GM10266 (cell line): ENCODE data around the gene IQGAP2.

Experiments
- DNase-seq: peaks from one replicate; pipeline ENCODE4 v3.0.0; 2012; ENCODE audit errors: extremely low spot score
- TF ChIP-seq, protein P1 (sequence below): IDR thresholded peaks from 2 replicates; pipeline ENCODE4 v1.5.1; 2012; ENCODE audit warnings: mild to moderate bottlenecking, low read depth; ENCODE audit not compliant: control insufficient read depth, insufficient read depth; ENCODE audit errors: missing control alignments

The IQGAP2 gene

DNA sequence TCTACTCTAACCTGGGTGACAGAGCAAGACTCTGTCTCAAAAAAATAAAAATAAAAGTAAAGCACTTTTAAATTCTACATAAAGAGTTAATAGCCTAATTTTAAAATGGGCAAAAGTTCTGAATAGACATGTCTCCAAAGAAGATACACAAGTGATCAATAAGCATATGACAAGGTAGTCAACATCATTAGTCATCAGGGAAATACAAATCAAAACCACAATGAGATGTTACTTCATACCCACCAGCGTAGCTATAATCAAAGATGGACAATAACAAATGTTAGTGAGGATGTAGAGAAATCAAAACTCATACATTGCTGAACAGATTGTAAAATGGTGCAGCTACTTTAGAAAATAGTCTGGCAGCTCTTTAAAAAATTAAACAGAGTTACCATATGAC lies 64.1 kb downstream of the IQGAP2 start:
- TF ChIP-seq, protein P1, sequence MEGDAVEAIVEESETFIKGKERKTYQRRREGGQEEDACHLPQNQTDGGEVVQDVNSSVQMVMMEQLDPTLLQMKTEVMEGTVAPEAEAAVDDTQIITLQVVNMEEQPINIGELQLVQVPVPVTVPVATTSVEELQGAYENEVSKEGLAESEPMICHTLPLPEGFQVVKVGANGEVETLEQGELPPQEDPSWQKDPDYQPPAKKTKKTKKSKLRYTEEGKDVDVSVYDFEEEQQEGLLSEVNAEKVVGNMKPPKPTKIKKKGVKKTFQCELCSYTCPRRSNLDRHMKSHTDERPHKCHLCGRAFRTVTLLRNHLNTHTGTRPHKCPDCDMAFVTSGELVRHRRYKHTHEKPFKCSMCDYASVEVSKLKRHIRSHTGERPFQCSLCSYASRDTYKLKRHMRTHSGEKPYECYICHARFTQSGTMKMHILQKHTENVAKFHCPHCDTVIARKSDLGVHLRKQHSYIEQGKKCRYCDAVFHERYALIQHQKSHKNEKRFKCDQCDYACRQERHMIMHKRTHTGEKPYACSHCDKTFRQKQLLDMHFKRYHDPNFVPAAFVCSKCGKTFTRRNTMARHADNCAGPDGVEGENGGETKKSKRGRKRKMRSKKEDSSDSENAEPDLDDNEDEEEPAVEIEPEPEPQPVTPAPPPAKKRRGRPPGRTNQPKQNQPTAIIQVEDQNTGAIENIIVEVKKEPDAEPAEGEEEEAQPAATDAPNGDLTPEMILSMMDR = no peak
- DNase-seq = no peak

DNA sequence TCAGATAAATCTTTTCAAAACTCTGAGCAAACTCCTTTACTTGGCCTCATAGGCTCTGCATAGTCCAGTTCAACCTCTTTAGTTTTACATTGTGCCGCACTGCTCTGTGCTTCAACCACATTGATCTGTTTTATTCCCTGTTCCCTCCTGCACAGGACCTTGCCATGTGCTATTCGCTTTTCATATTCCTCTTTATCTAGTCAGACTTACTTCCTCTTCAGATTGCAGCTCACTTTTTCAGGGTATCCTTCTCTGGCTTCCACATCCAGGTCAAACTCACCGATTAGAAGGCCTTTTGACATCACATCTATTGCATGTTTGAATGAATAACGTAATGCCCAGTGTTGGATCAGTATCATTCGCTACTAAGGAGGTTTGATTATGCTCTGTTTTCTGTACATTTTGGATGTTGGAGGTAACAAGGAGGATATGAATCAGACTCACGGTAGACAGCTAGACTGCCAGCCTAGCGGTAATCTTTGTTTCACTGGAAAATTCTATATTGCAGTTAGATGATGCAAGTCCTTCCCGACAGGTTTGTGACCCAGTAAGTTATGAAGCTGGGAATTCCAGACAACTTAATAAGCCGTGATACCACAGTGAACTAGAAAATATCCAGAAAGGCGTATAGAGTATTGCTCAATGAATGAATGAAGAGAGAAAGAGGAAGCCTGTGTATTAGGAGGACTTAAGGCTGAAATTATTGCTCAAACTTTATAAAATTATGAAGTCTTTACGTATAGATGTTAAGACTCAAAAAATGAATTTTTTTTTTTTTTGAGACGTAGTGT lies 65.7 kb downstream of the IQGAP2 start:
- no peak for DNase-seq

DNA sequence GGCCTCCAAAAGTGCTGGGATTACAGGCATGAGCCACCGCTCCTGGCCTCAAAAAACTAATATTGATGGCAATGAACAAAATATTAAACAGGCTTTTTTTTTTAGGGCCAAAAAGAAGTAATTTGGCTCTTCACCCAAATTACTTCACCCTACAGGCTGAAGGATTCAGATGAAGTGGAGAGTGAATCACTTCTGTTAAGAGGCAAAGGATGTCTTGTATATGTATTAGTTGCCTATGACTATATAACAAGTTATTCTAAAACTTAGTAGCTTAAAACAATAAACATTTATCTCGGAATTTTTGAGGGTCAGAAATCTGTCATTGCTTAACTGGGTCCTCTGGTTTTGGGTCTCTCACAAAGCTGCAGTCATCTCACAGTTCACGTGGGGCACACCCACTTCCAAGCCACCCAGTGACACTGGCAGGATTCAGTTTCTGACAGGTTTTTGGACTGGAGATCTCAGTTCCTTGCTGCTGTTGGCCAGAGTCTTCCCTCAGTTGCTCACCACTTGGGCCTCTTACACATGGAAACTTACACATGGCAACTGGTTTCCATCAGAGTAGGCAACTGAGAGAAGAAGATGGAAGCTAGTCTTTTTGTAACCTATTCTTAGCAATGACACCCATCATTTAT lies 66.7 kb downstream of the IQGAP2 start:
- DNase-seq = no peak
- TF ChIP-seq, protein P1 = no peak

More for the DNA sequence above, 65.7 kb downstream of the IQGAP2 start:
- TF ChIP-seq, protein P1 = no peak

DNA sequence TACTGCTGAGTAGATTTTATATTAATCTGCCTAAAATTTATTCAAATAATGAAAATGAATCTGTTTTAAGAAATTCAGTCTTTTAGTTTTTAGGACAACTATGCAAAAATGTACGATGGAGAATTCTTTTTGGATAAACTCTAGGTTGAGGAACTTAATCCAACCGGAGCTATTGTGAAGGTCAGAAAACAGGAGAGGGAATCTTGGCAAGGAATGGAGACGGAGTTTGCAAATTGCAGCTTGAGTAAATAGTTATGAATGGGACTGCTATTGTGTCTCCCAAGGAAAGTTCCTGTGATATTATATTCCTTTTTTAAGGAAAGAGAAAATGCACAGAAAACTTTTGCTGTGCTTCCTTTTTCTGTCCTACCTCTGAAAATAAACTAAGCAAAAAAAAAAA lies 67.9 kb downstream of the IQGAP2 start:
- DNase-seq = no peak
- TF ChIP-seq, protein P1 = no peak

DNA sequence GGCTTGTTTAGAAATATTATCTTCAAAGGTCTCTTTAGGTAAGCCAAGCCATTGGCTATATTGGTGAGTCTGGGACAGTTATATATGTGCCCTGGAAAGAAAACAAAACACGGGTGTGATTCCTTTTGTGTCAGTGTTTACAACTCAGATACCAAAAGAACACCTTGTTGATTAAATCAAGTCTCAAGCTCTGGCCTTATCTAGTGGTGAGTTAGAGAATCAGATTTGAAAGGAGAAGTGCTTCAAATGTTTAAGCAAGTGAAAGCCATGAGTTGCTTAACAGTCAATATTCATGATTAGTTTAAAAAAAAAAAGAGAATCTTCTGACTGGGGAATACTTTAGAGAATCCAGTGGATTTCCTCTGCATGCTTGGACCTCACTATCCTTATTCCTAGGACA lies 68.3 kb downstream of the IQGAP2 start:
- no peak for DNase-seq
- TF ChIP-seq, protein P1 = no peak

DNA sequence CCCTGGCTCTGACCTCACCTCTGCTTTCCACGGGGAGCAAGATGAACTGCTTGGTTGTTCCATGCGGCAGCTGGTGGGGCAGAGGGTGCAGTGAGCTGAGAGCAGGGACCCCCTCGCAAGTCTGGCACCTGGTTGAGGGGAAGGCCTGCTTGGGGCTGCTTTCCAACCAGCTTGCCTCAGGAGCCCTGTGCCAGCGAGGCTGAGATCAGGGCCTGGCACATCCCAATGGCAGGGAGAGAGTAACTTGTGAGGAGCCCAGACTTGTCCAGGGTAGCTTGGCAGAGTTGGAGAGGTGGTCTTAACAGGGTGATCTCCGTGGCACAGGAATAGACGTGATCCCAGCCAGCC lies 68.9 kb downstream of the IQGAP2 start:
- DNase-seq = no peak
- TF ChIP-seq, protein P1 = no peak
